HG03139 (cell line): ENCODE data around the gene RABL2A.
"Not testable (repeated sequence)": the region's sequence is repeated elsewhere in the genome, so short reads cannot be mapped to it uniquely, and the experiment has no call there.

ENCODE experiments used
- ATAC-seq: cut with Tn5 transposase; IDR thresholded peaks from one replicate; pipeline ENCODE4 v1.9.1; 2021; ENCODE audit not compliant: unreplicated experiment

The RABL2A gene

DNA sequence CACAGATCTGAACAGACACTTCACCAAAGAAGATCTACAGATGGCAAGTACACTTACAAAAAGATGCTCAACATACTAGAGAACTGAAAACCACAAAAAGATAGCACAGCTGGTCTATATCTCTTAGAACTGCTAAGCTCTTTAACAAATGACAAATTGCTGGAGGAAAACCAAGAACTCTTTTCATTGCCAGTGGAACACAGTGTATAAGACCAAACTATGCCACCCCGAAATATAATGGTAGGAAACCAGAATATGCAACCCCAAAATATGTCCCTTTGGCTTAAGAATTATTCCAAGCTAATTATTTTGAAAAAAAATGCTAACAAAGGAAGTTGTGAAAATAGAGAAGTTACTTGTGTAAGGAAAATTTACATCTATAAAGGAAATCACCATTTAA is 21.0 kb upstream of the RABL2A start:
- not testable (repeated sequence) for ATAC-seq

GRCh38 chr2:113609822-113610221 is 17.2 kb upstream of the RABL2A start:
- ATAC-seq = not testable (repeated sequence)

DNA sequence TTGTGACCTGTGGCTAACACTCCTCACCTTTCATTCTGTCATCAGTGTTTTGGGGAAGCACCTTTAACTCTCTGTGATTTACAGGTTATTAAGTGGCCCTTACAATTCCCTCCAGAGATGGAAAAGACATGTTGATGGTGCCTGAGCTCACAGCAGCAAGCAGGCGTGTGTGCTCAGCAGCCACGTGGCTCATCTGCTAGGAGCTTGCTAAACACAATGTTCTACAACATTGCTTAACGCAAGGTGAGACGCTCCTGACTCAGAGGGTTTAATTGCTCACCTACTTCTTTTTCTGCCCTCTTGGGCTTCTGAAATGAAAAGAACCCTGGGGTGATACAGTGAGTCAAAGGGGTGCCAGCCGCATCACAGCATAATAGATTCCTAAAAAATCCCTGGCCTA is 6.1 kb upstream of the RABL2A start:
- not testable (repeated sequence) for ATAC-seq

DNA sequence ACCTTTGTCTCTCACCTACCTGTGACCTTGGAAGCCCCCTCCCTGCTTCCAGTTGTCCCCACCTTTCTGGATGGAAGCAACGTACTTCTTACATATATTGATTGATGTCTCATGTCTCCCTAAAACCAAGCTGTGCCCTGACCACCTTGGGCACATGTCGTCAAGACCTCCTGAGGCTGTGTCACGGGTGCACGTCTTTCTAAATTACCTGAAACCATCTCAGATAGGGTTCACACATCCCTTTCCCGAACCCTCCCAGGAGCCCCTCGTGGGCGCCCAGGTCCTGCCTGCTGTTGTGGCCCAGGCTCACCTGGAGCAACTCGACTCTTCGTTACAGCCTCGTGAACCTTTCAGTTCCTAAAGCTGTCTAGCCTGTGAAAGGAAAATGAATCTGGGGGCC is 1.2 kb upstream of the RABL2A start:
- not testable (repeated sequence) for ATAC-seq

DNA sequence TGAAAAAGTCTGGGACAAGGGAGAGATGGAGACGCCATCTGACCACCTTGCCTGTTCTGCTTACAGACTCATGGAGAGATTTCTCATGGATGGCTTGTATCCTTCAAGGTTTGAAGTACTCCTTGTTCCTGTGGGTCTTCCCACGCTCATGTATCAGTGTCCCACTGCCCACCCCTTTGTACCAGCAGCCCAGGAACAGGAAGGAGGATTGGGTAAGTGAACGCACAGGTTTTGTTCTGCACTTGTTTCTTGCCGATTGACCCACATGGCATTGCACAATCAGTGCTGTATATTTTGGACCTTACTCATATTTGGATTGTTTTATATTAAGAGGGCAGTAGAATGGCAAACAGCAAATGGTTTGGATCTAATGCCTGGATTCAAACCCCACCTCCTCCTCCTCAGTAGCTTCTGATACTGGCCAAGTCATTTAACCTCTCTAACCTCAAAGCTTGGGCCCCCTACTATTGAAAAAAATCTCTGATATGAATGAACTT is 5.8 kb downstream of the RABL2A start:
- not testable (repeated sequence) for ATAC-seq

DNA sequence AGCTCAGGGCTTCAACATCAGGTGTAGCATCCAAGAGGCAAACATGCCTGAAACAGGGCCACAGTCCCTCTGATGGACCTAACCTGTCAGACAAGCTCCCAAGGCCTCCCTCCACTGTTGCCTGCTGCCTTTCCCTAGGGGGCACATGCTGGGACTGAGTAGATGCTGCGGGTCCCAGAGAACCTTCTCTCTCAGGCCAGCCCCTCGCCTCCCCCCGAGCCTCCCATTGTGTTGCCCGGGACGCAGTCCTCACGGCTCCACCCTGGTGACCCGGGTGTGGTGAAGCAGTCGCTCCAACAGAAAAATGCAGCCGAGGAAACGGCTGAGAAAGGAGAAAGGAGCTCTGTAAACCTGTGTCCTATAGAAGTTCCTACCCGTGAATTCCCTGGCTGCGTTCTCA is 8.3 kb downstream of the RABL2A start:
- ATAC-seq = not testable (repeated sequence)

DNA sequence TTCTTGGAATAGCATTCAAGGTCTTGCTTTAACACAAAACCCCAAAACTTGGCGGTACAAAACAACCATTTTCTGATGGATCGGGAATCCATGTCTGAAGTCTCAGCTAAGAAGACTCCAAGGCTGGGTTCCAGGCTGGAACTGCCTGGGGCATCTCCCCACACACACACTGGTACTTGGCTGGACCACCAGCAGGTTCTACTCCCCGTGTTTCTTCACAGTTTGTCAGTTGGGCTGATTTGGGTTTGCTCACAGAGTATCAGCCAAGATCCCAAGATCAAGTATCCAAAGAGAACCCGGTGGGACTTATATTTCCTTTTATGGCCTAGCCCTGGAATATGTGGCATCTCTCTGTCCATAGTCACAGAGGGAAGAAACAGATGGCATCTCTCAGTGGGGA is 9.2 kb downstream of the RABL2A start:
- ATAC-seq = not testable (repeated sequence)

DNA sequence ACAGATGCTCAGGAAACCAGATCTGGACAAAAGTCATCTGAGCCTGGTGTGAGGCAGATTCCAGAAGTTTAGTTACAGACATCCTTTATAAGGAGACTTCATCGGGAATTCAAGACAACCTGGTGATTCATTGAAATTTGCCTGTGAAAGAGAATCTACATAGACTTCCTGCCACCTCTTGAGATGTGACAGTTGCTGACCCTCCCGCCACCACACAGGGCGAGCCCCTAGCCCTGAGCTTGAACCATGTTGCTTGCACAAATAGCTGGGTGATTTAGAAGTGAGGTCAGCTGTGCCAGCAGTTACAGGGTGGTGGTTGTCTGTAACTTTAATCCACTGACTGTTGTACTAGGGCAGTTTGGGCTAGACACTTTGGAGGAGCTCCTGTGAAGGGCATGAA is 11.0 kb downstream of the RABL2A start:
- ATAC-seq = not testable (repeated sequence)

GRCh38 chr2:113646217-113646616 is 19.2 kb downstream of the RABL2A start:
- not testable (repeated sequence) for ATAC-seq

- not testable (repeated sequence) for ATAC-seq
These were observed 24.1 kb downstream of the RABL2A start for GRCh38 chr2:113650834-113651815.

DNA sequence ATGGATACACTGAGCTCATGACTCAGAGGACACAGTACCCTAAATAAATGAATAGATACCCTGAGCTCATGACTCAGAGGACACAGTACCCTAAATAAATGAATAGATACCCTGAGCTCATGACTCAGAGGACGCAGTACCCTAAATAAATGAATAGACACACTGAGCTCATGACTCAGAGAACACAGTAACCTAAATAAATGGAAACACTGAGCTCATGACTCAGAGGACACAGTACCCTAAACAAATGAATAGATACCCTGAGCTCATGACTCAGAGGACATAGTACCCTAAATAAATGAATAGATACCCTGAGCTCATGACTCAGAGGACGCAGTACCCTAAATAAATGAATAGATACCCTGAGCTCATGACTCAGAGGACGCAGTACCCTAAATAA is 25.5 kb downstream of the RABL2A start:
- ATAC-seq = not testable (repeated sequence)

GRCh38 chr2:113656031-113656624 is 29.1 kb downstream of the RABL2A start:
- ATAC-seq = not testable (repeated sequence)

DNA sequence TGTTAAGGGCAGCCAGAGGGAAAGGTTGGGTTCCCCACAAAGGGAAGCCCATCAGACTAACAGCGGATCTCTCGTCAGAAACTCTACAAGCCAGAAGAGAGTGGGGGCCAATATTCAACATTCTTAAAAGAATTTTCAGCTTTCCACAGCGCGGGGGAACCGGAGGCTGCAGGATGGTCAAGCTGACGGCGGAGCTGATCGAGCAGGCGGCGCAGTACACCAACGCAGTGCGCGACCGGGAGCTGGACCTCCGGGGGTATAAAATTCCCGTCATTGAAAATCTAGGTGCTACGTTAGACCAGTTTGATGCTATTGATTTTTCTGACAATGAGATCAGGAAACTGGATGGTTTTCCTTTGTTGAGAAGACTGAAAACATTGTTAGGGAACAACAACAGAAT is 30.7 kb downstream of the RABL2A start:
- ATAC-seq = not testable (repeated sequence)

- ATAC-seq = not testable (repeated sequence)
These were observed 36.4 kb downstream of the RABL2A start for GRCh38 chr2:113663285-113664060.

DNA sequence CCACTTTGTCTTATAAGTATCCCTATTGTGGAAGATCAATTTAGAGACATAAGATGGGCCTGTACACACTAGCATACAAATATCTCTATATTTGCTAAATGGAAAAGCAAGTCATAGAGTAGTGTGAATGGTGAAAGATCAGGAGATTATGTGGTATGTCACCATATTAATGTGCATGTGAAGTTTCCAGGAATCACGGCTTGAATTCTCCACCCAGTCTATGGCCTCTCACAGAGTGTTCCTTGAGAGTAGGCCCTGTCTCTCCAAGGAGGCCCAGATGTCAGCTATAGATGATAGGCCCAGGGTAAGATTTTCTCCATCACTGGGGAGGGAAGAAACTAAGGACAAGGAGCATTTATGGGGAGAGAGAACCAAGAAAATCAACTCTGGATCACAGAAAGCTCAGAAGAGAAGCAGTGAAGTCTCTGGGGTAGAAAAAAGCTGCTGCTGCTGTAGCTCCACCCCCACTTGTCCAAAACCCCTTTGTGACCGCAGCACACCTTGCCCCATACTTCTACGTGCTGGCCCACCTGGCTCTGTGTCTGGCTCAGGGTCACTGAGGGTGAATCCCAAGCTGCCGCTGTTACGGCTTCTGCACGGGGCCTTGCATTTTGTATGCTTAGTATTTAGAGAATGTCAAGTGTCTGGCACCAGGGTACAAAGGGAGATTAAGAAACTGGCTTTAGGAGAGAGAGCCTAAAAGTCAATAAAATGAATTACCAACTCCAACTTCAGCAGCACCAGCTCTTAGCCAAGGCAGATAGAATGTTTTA is 37.9 kb downstream of the RABL2A start:
- not testable (repeated sequence) for ATAC-seq

DNA sequence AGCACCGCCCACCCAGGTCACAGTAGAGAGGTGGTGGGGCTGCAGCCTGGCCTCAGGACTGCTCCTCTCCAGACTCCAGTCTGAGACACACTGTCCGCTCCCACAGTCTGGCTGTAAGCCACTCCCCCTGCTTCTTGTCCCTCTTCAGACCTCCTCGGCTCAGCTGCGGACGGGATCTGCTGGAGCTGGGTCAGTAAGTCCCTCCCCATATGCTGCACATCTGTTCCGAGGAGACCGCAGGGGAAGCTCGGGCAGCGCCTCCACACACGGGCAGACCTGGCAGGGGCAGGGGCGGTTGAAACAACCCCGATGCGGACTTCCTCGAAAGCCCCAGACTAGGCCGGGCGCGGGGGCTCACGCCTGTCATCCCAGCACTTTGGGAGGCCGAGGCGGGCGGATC is 41.9 kb downstream of the RABL2A start:
- ATAC-seq = not testable (repeated sequence)

- ATAC-seq = no peak
These were observed 45.4 kb downstream of the RABL2A start for GRCh38 chr2:113672326-113672932.

DNA sequence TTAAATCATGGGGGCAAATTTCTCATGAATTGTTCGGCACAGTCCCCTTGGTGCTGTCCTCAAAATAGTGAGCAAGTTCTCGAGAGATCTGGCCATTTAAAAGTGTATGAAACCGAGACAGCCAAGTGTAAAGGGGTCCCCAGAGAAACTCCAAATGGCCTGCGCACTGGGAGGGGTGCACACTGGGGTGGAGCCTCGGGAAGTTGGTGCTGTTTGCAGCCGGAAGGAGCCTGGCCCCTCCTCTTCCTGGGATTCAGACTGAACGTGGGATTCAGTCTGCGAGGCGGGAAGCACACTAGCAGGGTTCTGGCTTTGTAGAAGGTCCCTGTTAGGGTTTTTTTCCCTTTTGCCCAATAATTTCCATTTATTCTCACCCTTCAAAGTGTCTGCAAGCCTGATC is 48.8 kb downstream of the RABL2A start:
- ATAC-seq = no peak

DNA sequence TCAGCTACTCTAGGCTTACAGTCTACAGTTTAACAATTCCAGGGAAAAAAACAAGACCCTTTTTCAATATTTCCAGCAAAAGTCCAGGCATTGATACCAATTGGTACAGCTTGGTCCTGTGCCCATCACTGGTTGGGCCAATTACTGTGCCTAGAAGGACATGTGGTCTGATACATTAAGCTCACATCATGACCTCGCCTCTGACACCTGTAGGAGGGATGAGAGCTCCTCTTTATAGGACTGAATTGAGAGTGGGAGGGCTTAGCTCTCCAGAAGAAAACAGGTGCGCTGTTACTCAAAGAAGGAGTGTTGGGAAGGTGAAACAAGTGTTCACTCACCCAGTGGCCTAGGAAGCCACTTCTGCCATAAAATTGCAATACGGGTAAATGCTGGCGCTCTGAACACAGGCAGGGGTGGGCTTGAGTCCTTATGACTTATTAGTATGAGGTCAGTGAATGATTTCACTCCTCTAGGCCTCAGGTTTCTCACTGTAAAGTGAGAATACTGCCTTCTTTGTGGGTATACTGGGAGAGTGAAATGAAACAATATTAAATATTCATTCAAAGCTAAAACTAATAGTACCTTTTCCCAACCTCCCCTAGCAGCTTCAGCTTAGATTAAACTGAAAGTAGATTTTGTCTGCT is 49.7 kb downstream of the RABL2A start:
- ATAC-seq = no peak
